OCI-M1 (cell line): ENCODE data around the gene GNG10.
"Not testable (repeated sequence)": the region's sequence is repeated elsewhere in the genome, so short reads cannot be mapped to it uniquely, and the experiment has no call there.

Experiments
- DNase-seq: peaks from one replicate; lab custom pipeline; 2025; lab: John Stamatoyannopoulos, UW

The GNG10 gene

GRCh38 chr9:111661150-111661801 lies at the start of gene GNG10:
Gene GNG10 (plus strand): TSS chr9:111661605. CDS start chr9:111661635, 30 bp downstream.
- DNase-seq = peak; percentile 57

GRCh38 chr9:111613436-111614040 lies 47.9 kb upstream of the GNG10 start:
- DNase-seq = no peak

GRCh38 chr9:111615928-111616327 lies 45.5 kb upstream of the GNG10 start:
- no peak for DNase-seq

- not testable (repeated sequence) for DNase-seq
These were observed 44.1 kb upstream of the GNG10 start for GRCh38 chr9:111617349-111617748.

- peak; percentile 71 for DNase-seq
These were observed 39.4 kb upstream of the GNG10 start for GRCh38 chr9:111621895-111622480.

GRCh38 chr9:111622626-111623025 lies 38.8 kb upstream of the GNG10 start:
- no peak for DNase-seq

GRCh38 chr9:111627260-111627963 lies 34.0 kb upstream of the GNG10 start:
- DNase-seq = no peak

DNA sequence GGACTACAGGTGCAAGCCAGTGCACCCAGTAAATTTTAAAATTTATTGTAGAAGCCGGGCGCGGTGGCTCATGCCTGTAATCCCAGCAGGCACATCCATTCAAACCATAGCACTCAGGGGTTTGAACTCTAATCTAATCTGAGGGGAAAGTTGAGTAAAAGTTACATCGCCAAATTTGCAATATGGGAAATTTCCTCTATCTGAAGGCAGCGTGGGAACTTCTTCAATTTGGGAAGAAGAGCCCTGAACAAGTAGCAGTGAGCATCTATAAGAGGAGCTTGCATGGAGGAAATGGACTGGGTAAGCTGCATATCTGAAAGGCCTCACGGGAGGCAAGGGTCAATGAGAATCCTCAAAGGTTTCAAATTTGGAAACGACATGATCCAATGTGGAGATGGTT lies 33.0 kb upstream of the GNG10 start:
- no peak for DNase-seq

GRCh38 chr9:111630182-111630963 lies 31.0 kb upstream of the GNG10 start:
- no peak for DNase-seq

- DNase-seq = no peak
These were observed 30.5 kb upstream of the GNG10 start for GRCh38 chr9:111630964-111631213.

GRCh38 chr9:111631214-111631971 lies 30.0 kb upstream of the GNG10 start, which contains the start of gene DNAJC25:
Gene DNAJC25 (plus strand): TSS chr9:111631334. CDS start chr9:111631408, 74 bp downstream.
- DNase-seq = peak; percentile 98

GRCh38 chr9:111632060-111632459 lies 29.3 kb upstream of the GNG10 start:
- DNase-seq = peak; percentile 28

DNA sequence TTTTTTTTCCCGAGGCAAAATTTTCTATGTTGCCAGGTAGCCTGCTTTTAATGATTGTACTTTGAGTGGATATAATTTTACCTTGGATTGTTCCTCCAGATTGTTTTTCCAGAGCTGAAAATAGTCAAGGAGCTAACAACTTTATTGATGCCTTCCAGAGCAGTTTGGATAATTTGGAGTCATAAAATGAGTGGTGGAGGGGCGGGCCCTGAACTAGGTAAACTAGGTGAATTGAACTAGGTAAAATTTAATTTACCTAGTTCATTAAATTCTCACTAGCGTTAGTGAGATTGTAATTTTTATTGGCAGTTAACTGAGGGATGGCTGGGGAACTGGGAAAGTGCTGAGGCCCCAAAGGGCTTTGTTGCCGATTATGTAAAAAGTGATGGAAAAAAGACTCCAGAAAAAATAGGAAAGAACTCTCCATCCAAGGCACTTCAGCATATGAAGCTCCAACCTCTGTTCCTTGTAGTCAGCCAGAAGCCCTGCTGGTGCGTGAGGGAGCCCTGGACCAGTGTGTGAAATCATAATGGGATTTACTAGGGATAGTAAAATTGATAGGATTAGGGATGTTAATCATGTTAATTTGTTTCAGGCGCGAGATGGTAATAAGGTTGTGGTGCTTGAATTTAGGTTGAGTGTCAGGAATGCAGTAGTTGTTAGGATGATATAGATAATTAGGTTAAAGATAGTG lies 28.6 kb upstream of the GNG10 start:
- DNase-seq = no peak

DNA sequence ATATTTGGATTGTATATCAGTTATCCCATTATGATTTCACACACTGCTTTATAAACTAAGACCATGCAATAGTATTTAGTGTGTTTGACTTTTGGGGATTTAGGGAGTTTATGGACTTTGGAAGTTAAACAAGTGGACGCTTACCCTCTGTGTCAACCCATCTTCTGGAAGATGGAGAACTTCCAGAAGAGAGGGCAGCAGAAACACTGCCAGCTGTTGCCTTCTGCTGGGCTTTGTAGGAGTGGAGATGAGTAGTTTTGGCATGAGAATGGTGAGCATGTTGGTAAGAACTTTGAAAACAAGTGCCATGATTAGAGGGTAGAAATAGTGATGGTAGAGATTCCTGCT lies 28.0 kb upstream of the GNG10 start:
- DNase-seq = no peak

DNA sequence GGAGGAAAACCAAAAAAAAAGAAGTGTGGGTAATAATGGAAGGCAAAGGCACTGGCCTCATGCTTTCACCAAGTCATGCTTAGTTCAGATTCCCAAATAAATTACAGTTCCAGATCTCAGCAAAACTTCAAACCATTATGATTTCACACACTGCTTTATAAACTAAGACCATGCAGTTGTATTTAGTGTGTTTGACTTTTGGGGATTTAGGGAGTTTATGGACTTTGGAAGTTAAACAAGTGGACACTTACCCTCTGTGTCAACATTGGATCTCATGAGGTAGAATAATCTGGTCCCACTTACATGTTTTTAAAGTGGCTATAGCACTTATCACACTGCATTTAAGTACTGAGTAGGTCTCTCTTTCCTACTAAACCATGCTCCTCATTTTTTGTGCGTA lies 26.5 kb upstream of the GNG10 start:
- no peak for DNase-seq

GRCh38 chr9:111637421-111637950 lies 23.9 kb upstream of the GNG10 start:
- DNase-seq = no peak

DNA sequence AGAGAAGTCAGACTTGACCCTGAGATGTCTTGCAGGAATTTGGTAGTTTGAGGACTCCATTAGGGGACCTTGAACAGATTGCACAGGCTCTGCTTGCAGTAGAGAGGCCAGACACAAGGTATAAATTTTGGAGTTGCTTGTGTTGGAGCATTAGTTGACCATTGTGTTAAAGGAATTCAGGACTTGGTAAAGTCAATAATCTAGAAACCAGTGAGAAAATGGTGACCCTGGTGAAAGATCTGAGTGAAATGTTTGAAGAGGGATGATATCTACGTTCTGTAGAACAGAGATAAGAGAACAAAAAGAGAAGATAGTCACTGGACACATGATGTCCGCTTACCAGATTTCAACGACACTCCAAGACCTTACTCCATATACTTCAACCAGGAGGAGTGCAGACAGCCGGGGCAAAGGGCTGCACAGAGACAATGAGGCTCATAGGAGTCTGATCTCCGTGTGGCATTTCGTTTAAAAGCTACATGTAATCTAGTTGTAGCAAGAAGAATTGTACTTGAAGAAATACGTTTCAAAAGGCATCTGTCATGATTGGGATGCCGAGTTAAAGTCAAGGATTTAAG lies 17.1 kb upstream of the GNG10 start:
- no peak for DNase-seq

- no peak for DNase-seq
These were observed 15.6 kb upstream of the GNG10 start for GRCh38 chr9:111645806-111646205.

GRCh38 chr9:111646417-111646816 lies 15.0 kb upstream of the GNG10 start:
- no peak for DNase-seq

DNA sequence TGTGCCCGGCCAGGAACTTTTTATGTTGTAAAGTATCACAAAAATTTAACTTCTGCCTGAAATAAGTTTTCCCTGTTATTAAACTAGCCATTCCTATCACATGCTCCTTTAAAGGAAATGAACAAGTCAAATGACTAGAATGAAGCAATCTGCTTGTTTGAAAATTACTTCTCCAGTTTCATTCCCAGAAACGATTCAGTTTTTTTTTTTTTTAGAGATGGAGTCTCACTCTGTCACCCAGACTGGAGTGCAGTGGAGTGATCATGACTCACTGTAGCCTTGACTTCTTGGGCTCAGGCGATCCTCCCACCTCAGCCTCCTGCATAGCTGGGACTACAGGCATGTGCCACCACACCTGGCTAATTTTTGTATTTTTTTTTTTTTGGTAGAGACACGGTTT lies 13.3 kb upstream of the GNG10 start:
- DNase-seq = no peak
